ENCODE measurements around the gene IMPA2. TPM values are rescaled to one million over a fixed set of nuclear protein-coding genes. Genes with fewer than 3 reads are reported as not detected.

The IMPA2 gene
- total RNA-seq, 1 experiment from 2014 or later, result 37.6 TPM

GRCh38 chr18:12001421-12001820 lies 20.1 kb downstream of the IMPA2 start:
- no peaks in the 10 kb centered on the region for H3K9me3 ChIP-seq (ENCODE audit: control insufficient read depth, insufficient read depth, low read depth, low read length)
- no peaks in the 10 kb centered on the region for H3K4me1 ChIP-seq (ENCODE audit: control insufficient read depth, insufficient read depth, low read length)
- TF ChIP-seq POLR2AphosphoS5 (IDR thresholded peaks at IDR 0.05; ENCODE audit: low read depth, low read length), result no peak
- no peak for TF ChIP-seq CTCF (IDR thresholded peaks at IDR 0.05)
- no peak for TF ChIP-seq TCF7L2 (IDR thresholded peaks at IDR 0.05; ENCODE audit: low read depth, low read length)
- TF ChIP-seq REST (IDR thresholded peaks at IDR 0.05; ENCODE audit: insufficient read depth in 1 of 2, low read depth in 2 of 2, low read length in 1 of 2), result no peak
- TF ChIP-seq SIN3A (IDR thresholded peaks at IDR 0.05; ENCODE audit: borderline replicate concordance, insufficient read depth, low read depth, low read length), result no peak
- ATAC-seq (no peak), DNase-seq (ENCODE audit: low read depth, low spot score) (no peak)
- no peaks in the 10 kb centered on the region for H3K27me3 ChIP-seq (ENCODE audit: control insufficient read depth, insufficient read depth, low read length)
- BruUV-seq (replicated peaks), result no TSS peak
- no peaks in the 10 kb centered on the region for H3K36me3 ChIP-seq (ENCODE audit: control insufficient read depth, insufficient read depth, low read length)
- no peak overlapping the region for H3K4me3 ChIP-seq (ENCODE audit: low read depth in 2 of 2, low read length in 2 of 2)
- in situ Hi-C loops (cut with HindIII; ENCODE audit: low pct_unique_long_range_greater_than_20kb, low sequenced_read_pairs) (loop anchor here (25.0 kb wide), 1 partner anchor 89 kb away; the partner anchor contains the start of gene MPPE1), intact Hi-C loops (cut with micrococcal nuclease; ENCODE audit: unreplicated experiment) (no loop called here)
- ChIA-PET POLR2A (no interaction called here), CTCF (no interaction called here)
- H3K27ac ChIP-seq (ENCODE audit: low read length), result no peak overlapping the region

- POLR2A ChIA-PET, result interaction anchor here (0.6 to 0.7 kb wide), 2 partner anchors 23 to 478 kb away, joined by 3 to 8 read pairs; partner anchors contain the start of gene IMPA2
- no peaks in the 10 kb centered on the region for H3K27me3 ChIP-seq (ENCODE audit: control insufficient read depth, insufficient read depth, low read length)
- CTCF ChIA-PET, result interaction anchor here (0.5 kb wide), 1 partner anchor 16 kb away, joined by 4 read pairs; no protein-coding TSS in a partner anchor
- DNase-seq (ENCODE audit: low read depth, low spot score), result no peak
- ATAC-seq, result no peak
- in situ Hi-C loops (cut with HindIII; ENCODE audit: low pct_unique_long_range_greater_than_20kb, low sequenced_read_pairs), result loop anchor here (25.0 kb wide), 1 partner anchor 92 kb away; the partner anchor contains the start of gene MPPE1
- H3K4me3 ChIP-seq (ENCODE audit: low read depth in 2 of 2, low read length in 2 of 2), result no peak overlapping the region
- no peak overlapping the region for H3K27ac ChIP-seq (ENCODE audit: low read length)
- H3K9me3 ChIP-seq (ENCODE audit: control insufficient read depth, insufficient read depth, low read depth, low read length), result no peaks in the 10 kb centered on the region
- no peak for TF ChIP-seq REST (IDR thresholded peaks at IDR 0.05; ENCODE audit: insufficient read depth in 1 of 2, low read depth in 2 of 2, low read length in 1 of 2)
- TF ChIP-seq TCF7L2 (IDR thresholded peaks at IDR 0.05; ENCODE audit: low read depth, low read length), result no peak
- no peak for TF ChIP-seq SIN3A (IDR thresholded peaks at IDR 0.05; ENCODE audit: borderline replicate concordance, insufficient read depth, low read depth, low read length)
- TF ChIP-seq CTCF (IDR thresholded peaks at IDR 0.05), result no peak
- no peak for TF ChIP-seq POLR2AphosphoS5 (IDR thresholded peaks at IDR 0.05; ENCODE audit: low read depth, low read length)
- H3K4me1 ChIP-seq (ENCODE audit: control insufficient read depth, insufficient read depth, low read length), result no peaks in the 10 kb centered on the region
- intact Hi-C loops (cut with micrococcal nuclease; ENCODE audit: unreplicated experiment), result no loop called here
- BruUV-seq (replicated peaks), result no TSS peak
- H3K36me3 ChIP-seq (ENCODE audit: control insufficient read depth, insufficient read depth, low read length), result no peaks in the 10 kb centered on the region
Observed at GRCh38 chr18:12003894-12004293, 22.6 kb downstream of the IMPA2 start.
